ENCODE measurements around the gene PLEK. TPM values are rescaled to one million over a fixed set of nuclear protein-coding genes. Genes with fewer than 3 reads are reported as not detected.

The PLEK gene
- total and polyA plus RNA-seq, 10 of the 15 experiments (the other 5 are each of a cell fraction or from before 2014, with no cell fraction given) = 229 to 804 (median 362) TPM

GRCh38 chr2:68372485-68372884 lies 7.4 kb downstream of the PLEK start (continued):
- no peak for TF ChIP-seq ATF7 (IDR thresholded peaks at IDR 0.05; ENCODE audit: low read depth)
- no peak for TF ChIP-seq POLR2A (IDR thresholded peaks at IDR 0.05; ENCODE audit: low read depth, low read length)
- TF ChIP-seq HDAC2 (IDR thresholded peaks at IDR 0.05) = no peak
- 0 out of 2 replicates have a peak, but pooled peaks have one; percentile 29 for TF ChIP-seq ATF2 (IDR thresholded peaks at IDR 0.05; ENCODE audit: low read length)
- TF ChIP-seq EP300 (IDR thresholded peaks at IDR 0.05; ENCODE audit: borderline replicate concordance in 1 of 2, control insufficient read depth in 1 of 2, low read depth in 2 of 2, low read length in 2 of 2) = 0 out of 4 replicates have a peak, but pooled peaks of 1 of the 2 experiments have one; percentile 19
- TF ChIP-seq HDAC6 (IDR thresholded peaks at IDR 0.05; ENCODE audit: unreplicated experiment) = no peak
- TF ChIP-seq NFIC (IDR thresholded peaks at IDR 0.05; ENCODE audit: low read depth, low read length) = 0 out of 2 replicates have a peak, but pooled peaks have one; percentile 27
- no peak for TF ChIP-seq NR2F1 (conservative IDR thresholded peaks at IDR 0.05)
- no peak for TF ChIP-seq POU2F2 (IDR thresholded peaks at IDR 0.05; ENCODE audit: borderline replicate concordance, low read depth, low read length)
- TF ChIP-seq IKZF2 (IDR thresholded peaks at IDR 0.05) = peak in 1 of 2 experiments; percentile 39; a peak in 2 of 4 replicates
- TF ChIP-seq MEF2A (IDR thresholded peaks at IDR 0.05; ENCODE audit: insufficient read depth, low read depth, low read length) = no peak
- TF ChIP-seq BACH1 (IDR thresholded peaks at IDR 0.05; ENCODE audit: borderline replicate concordance) = peak; percentile 52; the same call in 1 of the 2 replicates
- TF ChIP-seq RUNX3 (IDR thresholded peaks at IDR 0.05; ENCODE audit: low read length) = peak; percentile 45

Measured in GM12878 (cell line).